PFSK-1 (cell line): Measurements from ENCODE around the gene KIRREL3.

ENCODE experiments used
- FOXP2 ChIP-seq: optimal IDR thresholded peaks from 2 replicates; pipeline ENCODE3; 2011; ENCODE audit warnings: borderline replicate concordance, control low read depth, inconsistent platforms; ENCODE audit not compliant: insufficient read depth; ENCODE audit errors: extremely low read length, extremely low read depth
- POLR2AphosphoS5 ChIP-seq: IDR thresholded peaks from 2 replicates; pipeline ENCODE4 v1.6.1; 2012; ENCODE audit warnings: low read depth, mild to moderate bottlenecking, control low read depth, low read length, moderate library complexity
- SIN3A ChIP-seq: IDR thresholded peaks from 2 replicates; pipeline ENCODE4 v1.6.1; 2012; ENCODE audit warnings: mild to moderate bottlenecking, low read length, moderate library complexity, borderline replicate concordance; ENCODE audit not compliant: insufficient read depth
- TAF1 ChIP-seq: IDR thresholded peaks from 2 replicates; pipeline ENCODE4 v1.6.1; 2012; ENCODE audit warnings: low read length, control low read depth, borderline replicate concordance; ENCODE audit not compliant: insufficient read depth
- TF ChIP-seq, protein P1 (sequence below), 2 experiments: IDR thresholded peaks; 2 replicates each; pipeline versions ENCODE4 v1.6.1 to v1.8.0; 2011 to 2012; ENCODE audit warnings: low read depth in 2 of 2, low read length in 2 of 2, control low read depth in 1 of 2, inconsistent platforms in 1 of 2, mild to moderate bottlenecking in 1 of 2, moderate library complexity in 1 of 2; ENCODE audit not compliant: insufficient read depth in 1 of 2

DNA sequence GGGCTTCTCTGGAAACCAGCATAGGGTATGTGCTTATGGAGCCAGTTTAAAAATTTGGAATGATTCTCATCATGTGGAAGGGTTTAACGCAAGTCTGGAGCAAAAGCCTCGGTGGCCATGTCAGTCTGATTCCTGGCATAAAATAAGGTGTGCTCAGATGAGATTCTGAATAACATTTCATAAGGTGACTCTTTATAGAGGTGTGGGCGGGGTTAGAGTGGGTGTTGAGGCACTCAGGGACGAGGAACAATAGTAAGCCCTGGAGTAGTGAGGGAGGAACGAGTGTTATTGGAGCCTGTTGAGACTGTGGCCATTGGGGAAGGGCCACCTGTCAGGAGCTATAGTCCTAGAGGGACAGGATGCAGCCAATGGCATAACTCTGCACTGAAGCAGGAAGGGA is 13.0 kb upstream of the KIRREL3 start:
- TF ChIP-seq POLR2AphosphoS5, result no peak
- TF ChIP-seq SIN3A, result no peak
- no peak for TF ChIP-seq TAF1
- TF ChIP-seq, protein P1, sequence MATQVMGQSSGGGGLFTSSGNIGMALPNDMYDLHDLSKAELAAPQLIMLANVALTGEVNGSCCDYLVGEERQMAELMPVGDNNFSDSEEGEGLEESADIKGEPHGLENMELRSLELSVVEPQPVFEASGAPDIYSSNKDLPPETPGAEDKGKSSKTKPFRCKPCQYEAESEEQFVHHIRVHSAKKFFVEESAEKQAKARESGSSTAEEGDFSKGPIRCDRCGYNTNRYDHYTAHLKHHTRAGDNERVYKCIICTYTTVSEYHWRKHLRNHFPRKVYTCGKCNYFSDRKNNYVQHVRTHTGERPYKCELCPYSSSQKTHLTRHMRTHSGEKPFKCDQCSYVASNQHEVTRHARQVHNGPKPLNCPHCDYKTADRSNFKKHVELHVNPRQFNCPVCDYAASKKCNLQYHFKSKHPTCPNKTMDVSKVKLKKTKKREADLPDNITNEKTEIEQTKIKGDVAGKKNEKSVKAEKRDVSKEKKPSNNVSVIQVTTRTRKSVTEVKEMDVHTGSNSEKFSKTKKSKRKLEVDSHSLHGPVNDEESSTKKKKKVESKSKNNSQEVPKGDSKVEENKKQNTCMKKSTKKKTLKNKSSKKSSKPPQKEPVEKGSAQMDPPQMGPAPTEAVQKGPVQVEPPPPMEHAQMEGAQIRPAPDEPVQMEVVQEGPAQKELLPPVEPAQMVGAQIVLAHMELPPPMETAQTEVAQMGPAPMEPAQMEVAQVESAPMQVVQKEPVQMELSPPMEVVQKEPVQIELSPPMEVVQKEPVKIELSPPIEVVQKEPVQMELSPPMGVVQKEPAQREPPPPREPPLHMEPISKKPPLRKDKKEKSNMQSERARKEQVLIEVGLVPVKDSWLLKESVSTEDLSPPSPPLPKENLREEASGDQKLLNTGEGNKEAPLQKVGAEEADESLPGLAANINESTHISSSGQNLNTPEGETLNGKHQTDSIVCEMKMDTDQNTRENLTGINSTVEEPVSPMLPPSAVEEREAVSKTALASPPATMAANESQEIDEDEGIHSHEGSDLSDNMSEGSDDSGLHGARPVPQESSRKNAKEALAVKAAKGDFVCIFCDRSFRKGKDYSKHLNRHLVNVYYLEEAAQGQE (IDR thresholded peaks at IDR 0.05; ENCODE audit: insufficient read depth in 1 of 2, low read depth in 2 of 2, low read length in 2 of 2), result no peak
- TF ChIP-seq FOXP2, result no peak
